ENCODE data around the gene EDNRA.

The EDNRA gene

DNA sequence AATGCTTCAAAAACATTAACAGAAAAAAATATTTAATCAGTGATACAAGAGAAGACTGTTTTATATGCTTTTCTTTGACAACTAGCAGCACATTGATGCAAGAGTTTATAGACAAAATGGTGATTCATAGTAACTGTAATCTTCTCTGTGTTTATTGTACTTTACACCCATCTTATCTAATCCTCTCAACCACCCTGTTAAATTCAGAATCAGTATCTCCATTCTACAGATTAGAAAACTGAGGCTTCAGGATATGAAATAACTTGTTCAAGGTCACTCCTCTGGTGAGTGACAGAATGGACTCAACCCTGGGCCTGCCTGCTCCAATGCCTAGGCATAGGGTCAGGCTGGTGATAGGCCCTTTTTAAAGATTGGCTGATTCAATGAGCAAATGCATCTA, 110.2 kb downstream of the EDNRA start:
- no peak for DNase-seq (ENCODE audit: low read depth)
- no peak overlapping the region for H3K9ac ChIP-seq (ENCODE audit: low read length)
- H3K27me3 ChIP-seq (replicated peaks; ENCODE audit: control insufficient read depth, insufficient read depth, low read length) = no peaks in the 10 kb centered on the region
- peaks cover 11% of the 10 kb centered on the region for H3K4me1 ChIP-seq (ENCODE audit: control insufficient read depth, insufficient read depth, low read length)
- no peak overlapping the region for H3K4me3 ChIP-seq (ENCODE audit: low read length)
- H3K36me3 ChIP-seq (ENCODE audit: control insufficient read depth, insufficient read depth, low read length, severe bottlenecking) = no peaks in the 10 kb centered on the region
- H3K9me3 ChIP-seq (ENCODE audit: control insufficient read depth, low read length) = no peaks in the 10 kb centered on the region

- Histone ChIP-seq H3K4me1 (ENCODE audit: control insufficient read depth, insufficient read depth, low read length) (peaks cover 14% of the 10 kb centered on the region), H3K9ac (ENCODE audit: low read length) (no peak overlapping the region), H3K36me3 (ENCODE audit: control insufficient read depth, insufficient read depth, low read length, severe bottlenecking) (no peaks in the 10 kb centered on the region), H3K9me3 (ENCODE audit: control insufficient read depth, low read length) (no peaks in the 10 kb centered on the region), H3K4me3 (ENCODE audit: low read length) (no peak overlapping the region), H3K27me3 (replicated peaks; ENCODE audit: control insufficient read depth, insufficient read depth, low read length) (no peaks in the 10 kb centered on the region)
- DNase-seq (ENCODE audit: low read depth) = no peak
Observed at GRCh38 chr4:147594107-147594506, 113.2 kb downstream of the EDNRA start.
